Measurements from ENCODE around the gene MARCHF10. TPM values are rescaled to one million over a fixed set of nuclear protein-coding genes. Genes with fewer than 3 reads are reported as not detected.

The MARCHF10 gene
- polyA plus RNA-seq, 3 donors = not detected

GRCh38 chr17:62797959-62798358 lies 10.2 kb downstream of the MARCHF10 start:
- peaks cover 13% of the 10 kb centered on the region for H3K4me1 Mint-ChIP-seq
- H3K9me3 Mint-ChIP-seq = peaks cover 0 to 2% (median 0%) of the 10 kb centered on the region in 7 donors

GRCh38 chr17:62796291-62796690 lies 11.8 kb downstream of the MARCHF10 start:
- H3K27me3 Mint-ChIP-seq (ENCODE audit: low read depth in 3 of 3) = peaks cover 2 to 6% (median 6%) of the 10 kb centered on the region in 3 donors
- H3K9me3 ChIP-seq (replicated peaks in 1 of 2; ENCODE audit: control insufficient read depth in 1 of 2, insufficient read depth in 1 of 2, low read length in 2 of 2) = no peaks in the 10 kb centered on the region
- H3K36me3 Mint-ChIP-seq = no peaks in the 10 kb centered on the region
- TF ChIP-seq CTCF (IDR thresholded peaks at IDR 0.05) = no peak
- intact Hi-C loops (cut with micrococcal nuclease) = no loop called here
- H3K27ac ChIP-seq (ENCODE audit: low read depth in 1 of 2, low read length in 2 of 2) = no peak overlapping the region
- H3K4me3 Mint-ChIP-seq = no peak overlapping the region
- no peak overlapping the region for H3K4me3 ChIP-seq (replicated peaks in 1 of 3; ENCODE audit: low read depth in 2 of 3, low read length in 3 of 3)
- no peak overlapping the region for H3K4me2 ChIP-seq (replicated peaks; ENCODE audit: extremely low read depth, low read length, poor library complexity, severe bottlenecking)
- no peaks in the 10 kb centered on the region for H3K36me3 ChIP-seq (replicated peaks in 1 of 2; ENCODE audit: control insufficient read depth in 1 of 2, insufficient read depth in 2 of 2, low read length in 2 of 2)
- H3K9me3 Mint-ChIP-seq = peaks cover 0 to 2% (median 0%) of the 10 kb centered on the region in 7 donors
- no peak for DNase-seq
- H3K4me1 Mint-ChIP-seq = peaks cover 12% of the 10 kb centered on the region
- H3K27me3 ChIP-seq (ENCODE audit: control insufficient read depth in 2 of 2, insufficient read depth in 2 of 2, low read length in 2 of 2) = no peaks in the 10 kb centered on the region
- no peak overlapping the region for H2AFZ ChIP-seq (ENCODE audit: insufficient read depth, low read depth, low read length, poor library complexity, severe bottlenecking)
- 79% methylated on average over 1 of the region's 1 CpG for WGBS (ENCODE audit: insufficient coverage)
- H3K79me2 ChIP-seq (ENCODE audit: insufficient read depth, low read length) = no peaks in the 10 kb centered on the region
- H3K27ac Mint-ChIP-seq = no peak overlapping the region
- H4K20me1 ChIP-seq (ENCODE audit: insufficient read depth, low read length) = no peaks in the 10 kb centered on the region
- peaks cover 8 to 11% of the 10 kb centered on the region in 2 donors for H3K4me1 ChIP-seq (ENCODE audit: control insufficient read depth in 1 of 2, insufficient read depth in 2 of 2, low read length in 2 of 2)
- no peak overlapping the region for H3K9ac ChIP-seq (ENCODE audit: insufficient read depth, low read length, poor library complexity, severe bottlenecking)

More at GRCh38 chr17:62797959-62798358, 10.2 kb downstream of the MARCHF10 start:
- no peak overlapping the region for H3K9ac ChIP-seq (ENCODE audit: insufficient read depth, low read length, poor library complexity, severe bottlenecking)
- TF ChIP-seq CTCF (IDR thresholded peaks at IDR 0.05) = no peak
- no peak overlapping the region for H3K4me3 ChIP-seq (replicated peaks in 1 of 3; ENCODE audit: low read depth in 2 of 3, low read length in 3 of 3)
- Mint-ChIP-seq H3K27ac (no peak overlapping the region), H3K27me3 (ENCODE audit: low read depth in 3 of 3) (peaks cover 2 to 6% (median 4%) of the 10 kb centered on the region in 3 donors), H3K36me3 (no peaks in the 10 kb centered on the region), H3K4me3 (no peak overlapping the region)
- no peaks in the 10 kb centered on the region for H3K79me2 ChIP-seq (ENCODE audit: insufficient read depth, low read length)
- no peak overlapping the region for H3K27ac ChIP-seq (ENCODE audit: low read depth in 1 of 2, low read length in 2 of 2)
- no peak overlapping the region for H2AFZ ChIP-seq (ENCODE audit: insufficient read depth, low read depth, low read length, poor library complexity, severe bottlenecking)
- no peak for DNase-seq
- no peak overlapping the region for H3K4me2 ChIP-seq (replicated peaks; ENCODE audit: extremely low read depth, low read length, poor library complexity, severe bottlenecking)
- H4K20me1 ChIP-seq (ENCODE audit: insufficient read depth, low read length) = no peaks in the 10 kb centered on the region
- no peaks in the 10 kb centered on the region for H3K36me3 ChIP-seq (replicated peaks in 1 of 2; ENCODE audit: control insufficient read depth in 1 of 2, insufficient read depth in 2 of 2, low read length in 2 of 2)
- no peaks in the 10 kb centered on the region for H3K27me3 ChIP-seq (ENCODE audit: control insufficient read depth in 2 of 2, insufficient read depth in 2 of 2, low read length in 2 of 2)
- peaks cover 8 to 11% of the 10 kb centered on the region in 2 donors for H3K4me1 ChIP-seq (ENCODE audit: control insufficient read depth in 1 of 2, insufficient read depth in 2 of 2, low read length in 2 of 2)
- H3K9me3 ChIP-seq (replicated peaks in 1 of 2; ENCODE audit: control insufficient read depth in 1 of 2, insufficient read depth in 1 of 2, low read length in 2 of 2) = no peaks in the 10 kb centered on the region
- intact Hi-C loops (cut with micrococcal nuclease) = no loop called here

Data from CD14-positive monocyte (primary cell).